ENCODE results near the gene HSF2. TPM values are rescaled to one million over a fixed set of nuclear protein-coding genes. Genes with fewer than 3 reads are reported as not detected.
A peak's percentile ranks its signal among the peaks of the same experiment; 100 is the strongest.

The HSF2 gene
- total RNA-seq, 4 donors from 2014 or later: 14.0 to 28.8 (median 20.1) TPM

GRCh38 chr6:122400121-122400450 lies 634 bp downstream of the HSF2 start:
- Histone ChIP-seq H3K9me3 (no peaks in the 10 kb centered on the region), H3K27ac (peak overlapping the region in 2 of 3 donors; percentile 80 to 87), H3K4me1 (peaks cover 0 to 11% of the 10 kb centered on the region in 2 donors), H3K27me3 (no peaks in the 10 kb centered on the region), H3K36me3 (no peaks in the 10 kb centered on the region), H3K4me3 (replicated peaks in 1 of 3) (peak overlapping the region; percentile 74 to 99 (median 78))
- no peak for DNase-seq
- 1 to 4% methylated on average over 9 to 20 of the region's 20 CpGs for WGBS, 2 donors
- intact Hi-C loops (cut with DNase I): loop anchor here (10.0 kb wide), 1 partner anchor 55 kb away; no protein-coding TSS in a partner anchor
- no peak for TF ChIP-seq CTCF (IDR thresholded peaks at IDR 0.05)

- peaks cover 0 to 11% of the 10 kb centered on the region in 2 donors for H3K4me1 ChIP-seq
These were observed 1.1 kb downstream of the HSF2 start for GRCh38 chr6:122400462-122401089.

GRCh38 chr6:122401104-122401503 lies 1.7 kb downstream of the HSF2 start:
- Histone ChIP-seq H3K9me3 (no peaks in the 10 kb centered on the region), H3K4me1 (peaks cover 0 to 11% of the 10 kb centered on the region in 2 donors), H3K36me3 (no peaks in the 10 kb centered on the region), H3K27me3 (no peaks in the 10 kb centered on the region), H3K4me3 (replicated peaks in 1 of 3) (no peak overlapping the region), H3K27ac (no peak overlapping the region)
- WGBS, 2 donors: 90 to 92% methylated on average over 4 of the region's 4 CpGs
- no peak for TF ChIP-seq POLR2A (IDR thresholded peaks at IDR 0.05)
- no peak for TF ChIP-seq CTCF (IDR thresholded peaks at IDR 0.05)
- no peak for DNase-seq
- intact Hi-C loops (cut with DNase I): loop anchor here (10.0 kb wide), 1 partner anchor 54 kb away; no protein-coding TSS in a partner anchor

More at GRCh38 chr6:122400462-122401089, 1.1 kb downstream of the HSF2 start:
- WGBS, 2 donors: 58 to 61% methylated on average over 4 of the region's 4 CpGs
- TF ChIP-seq POLR2A (IDR thresholded peaks at IDR 0.05) (no peak), CTCF (IDR thresholded peaks at IDR 0.05) (no peak)
- peak overlapping the region in 2 of 3 donors; percentile 74 to 99 for H3K4me3 ChIP-seq (replicated peaks in 1 of 3)
- no peaks in the 10 kb centered on the region for H3K36me3 ChIP-seq
- no peaks in the 10 kb centered on the region for H3K27me3 ChIP-seq
- H3K27ac ChIP-seq: no peak overlapping the region
- intact Hi-C loops (cut with DNase I): loop anchor here (10.0 kb wide), 1 partner anchor 54 kb away; no protein-coding TSS in a partner anchor
- no peaks in the 10 kb centered on the region for H3K9me3 ChIP-seq
- DNase-seq: no peak

GRCh38 chr6:122404444-122404843 lies 5.0 kb downstream of the HSF2 start:
- Histone ChIP-seq H3K27ac (no peak overlapping the region), H3K27me3 (no peaks in the 10 kb centered on the region), H3K36me3 (no peaks in the 10 kb centered on the region), H3K4me1 (peaks cover 0 to 11% of the 10 kb centered on the region in 2 donors), H3K9me3 (no peaks in the 10 kb centered on the region), H3K4me3 (replicated peaks in 1 of 3) (no peak overlapping the region)
- WGBS, 2 donors: 74 to 78% methylated on average over 2 of the region's 2 CpGs
- intact Hi-C loops (cut with DNase I): loop anchor here (10.0 kb wide), 1 partner anchor 50 kb away; no protein-coding TSS in a partner anchor
- no peak for TF ChIP-seq CTCF (IDR thresholded peaks at IDR 0.05)
- no peak for TF ChIP-seq POLR2A (IDR thresholded peaks at IDR 0.05)
- DNase-seq: no peak

- TF ChIP-seq POLR2A (IDR thresholded peaks at IDR 0.05): no peak
- TF ChIP-seq CTCF (IDR thresholded peaks at IDR 0.05): no peak
- 91 to 96% methylated on average over 1 of the region's 1 CpG for WGBS, 2 donors
- H3K27me3 ChIP-seq: no peaks in the 10 kb centered on the region
- H3K9me3 ChIP-seq: no peaks in the 10 kb centered on the region
- intact Hi-C loops (cut with DNase I): loop anchor here (10.0 kb wide), 1 partner anchor 49 kb away; no protein-coding TSS in a partner anchor
- no peak overlapping the region for H3K27ac ChIP-seq
- DNase-seq: no peak
- no peak overlapping the region for H3K4me3 ChIP-seq (replicated peaks in 1 of 3)
- no peaks in the 10 kb centered on the region for H3K36me3 ChIP-seq
- H3K4me1 ChIP-seq: peaks cover 0 to 10% of the 10 kb centered on the region in 2 donors
These were observed 6.0 kb downstream of the HSF2 start for GRCh38 chr6:122405417-122405816.

Measured in thyroid gland (tissue), 4 donors.